MV-4-11 (cell line): ENCODE data around the gene KLHL35.
"Not testable (repeated sequence)": the region's sequence is repeated elsewhere in the genome, so short reads cannot be mapped to it uniquely, and the experiment has no call there.

Source experiments
- DNase-seq: peaks from one replicate; lab custom pipeline; 2025; lab: John Stamatoyannopoulos, UW

Gene KLHL35

DNA sequence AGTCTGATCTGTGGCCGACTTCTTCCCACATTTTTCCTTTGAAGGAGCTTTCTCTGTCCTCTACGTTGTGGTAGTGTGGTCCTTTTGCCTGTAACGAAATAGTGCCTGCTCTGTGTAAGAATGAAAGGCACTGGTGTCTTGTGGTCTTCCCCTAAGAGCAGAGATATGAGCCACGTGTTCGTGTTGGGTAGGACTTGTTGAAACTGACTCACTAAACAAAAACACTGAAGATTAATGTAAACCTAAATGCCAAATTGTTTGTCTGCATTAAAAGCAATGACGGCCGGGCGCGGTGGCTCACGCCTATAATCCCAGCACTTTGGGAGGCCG lies 43.8 kb downstream of the KLHL35 start:
- no peak for DNase-seq

GRCh38 chr11:75388386-75389275 lies 44.4 kb downstream of the KLHL35 start:
- peak; percentile 80 for DNase-seq

GRCh38 chr11:75387736-75388294 lies 45.2 kb downstream of the KLHL35 start:
- no peak for DNase-seq

GRCh38 chr11:75386942-75387630 lies 45.9 kb downstream of the KLHL35 start:
- no peak for DNase-seq

DNA sequence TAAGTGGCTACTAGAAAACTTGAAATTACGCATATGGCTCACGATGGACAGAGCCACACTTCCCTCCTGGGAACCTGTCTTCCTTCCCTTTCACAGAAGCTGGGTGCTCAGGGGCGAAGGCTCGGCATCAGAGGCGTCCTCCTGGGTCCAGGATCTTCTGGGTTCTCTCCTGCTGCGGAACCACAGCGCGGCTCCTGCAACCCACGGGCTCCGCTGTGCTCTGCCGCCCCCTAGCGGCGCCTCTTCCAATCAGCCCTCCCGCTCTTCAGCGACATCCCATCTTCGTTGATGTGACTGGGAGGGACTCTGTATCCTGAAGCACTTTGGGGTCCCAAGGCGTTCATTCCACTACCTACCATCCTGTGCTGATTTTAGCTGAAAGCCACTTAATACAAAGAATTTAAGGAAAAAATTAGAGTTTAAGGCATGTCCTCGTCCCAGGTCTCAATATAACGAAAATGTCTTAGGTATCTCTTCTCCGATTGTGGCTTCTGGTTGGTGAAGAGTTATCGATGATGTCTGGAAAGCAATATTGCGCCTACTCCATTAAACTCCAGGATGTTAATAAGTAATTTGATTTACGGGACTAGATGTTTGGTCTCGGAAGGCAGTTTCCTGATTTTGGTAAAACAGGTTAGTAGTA lies 48.4 kb downstream of the KLHL35 start:
- peak; percentile 48 for DNase-seq

DNA sequence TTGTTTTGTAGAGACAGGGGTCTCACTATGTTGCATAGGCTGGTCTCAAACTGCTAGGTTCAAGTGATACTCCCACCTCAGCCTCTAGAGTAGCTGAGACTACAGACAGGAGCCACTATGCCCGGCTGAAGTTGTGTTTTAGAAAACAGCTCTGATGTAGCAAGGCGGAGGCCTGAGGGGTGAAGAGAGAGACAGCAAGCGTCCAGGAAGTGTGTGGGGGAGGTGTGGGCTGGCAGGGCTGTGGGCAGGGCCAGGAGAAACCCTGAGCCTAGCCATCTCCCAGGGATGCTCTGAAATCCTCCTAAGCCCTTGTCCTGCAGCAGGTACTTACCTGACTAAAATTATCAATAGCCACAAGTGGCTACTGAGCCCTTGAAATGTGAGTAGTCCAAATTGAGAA lies 49.8 kb downstream of the KLHL35 start:
- DNase-seq, result peak; percentile 20

- DNase-seq, result peak; percentile 67
These were observed 52.1 kb downstream of the KLHL35 start for GRCh38 chr11:75380716-75381420.

GRCh38 chr11:75380245-75380644 lies 52.8 kb downstream of the KLHL35 start:
- DNase-seq, result no peak

- DNase-seq, result not testable (repeated sequence)
These were observed 54.2 kb downstream of the KLHL35 start for GRCh38 chr11:75378776-75379175.

DNA sequence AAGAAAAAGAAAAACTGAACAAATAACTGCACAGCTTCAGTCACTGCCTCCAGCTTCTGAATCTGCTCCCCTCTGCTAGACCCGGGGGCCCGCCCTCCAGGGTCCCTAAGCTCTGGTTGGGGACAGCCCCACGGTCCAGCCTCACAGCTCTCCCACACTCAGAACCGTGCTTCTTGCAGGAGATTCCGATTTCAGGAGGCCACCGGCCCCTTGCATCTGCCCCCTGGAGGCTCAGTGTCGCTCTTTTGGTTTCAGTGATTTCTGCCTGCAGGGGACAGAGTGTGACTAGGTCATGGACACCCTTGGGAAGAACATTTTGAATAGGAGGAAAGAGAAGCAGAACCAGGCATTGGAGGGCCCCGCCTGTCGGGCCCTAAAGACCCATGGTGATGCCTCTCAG lies 56.8 kb downstream of the KLHL35 start:
- peak; percentile 15 for DNase-seq

DNA sequence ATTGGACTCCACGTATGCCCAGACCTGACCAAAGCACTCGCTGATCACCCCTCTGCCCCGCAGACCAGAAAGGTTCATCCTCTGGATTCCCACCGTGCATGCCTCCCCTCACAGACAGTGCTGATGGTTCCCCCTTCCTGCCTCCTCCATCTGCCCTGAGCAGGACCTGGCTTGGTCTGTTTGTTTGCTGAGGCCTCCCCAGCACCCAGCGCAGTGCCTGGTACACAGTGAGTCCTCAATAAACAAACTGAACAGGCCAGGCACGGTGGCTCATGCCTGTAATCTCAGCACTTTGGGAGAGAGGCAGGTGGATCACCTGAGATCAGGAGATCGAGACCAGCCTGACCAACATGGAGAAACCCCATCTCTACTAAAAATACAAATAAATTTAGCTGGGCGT lies 57.4 kb downstream of the KLHL35 start:
- no peak for DNase-seq

GRCh38 chr11:75374646-75375045 lies 58.4 kb downstream of the KLHL35 start:
- DNase-seq, result no peak

DNA sequence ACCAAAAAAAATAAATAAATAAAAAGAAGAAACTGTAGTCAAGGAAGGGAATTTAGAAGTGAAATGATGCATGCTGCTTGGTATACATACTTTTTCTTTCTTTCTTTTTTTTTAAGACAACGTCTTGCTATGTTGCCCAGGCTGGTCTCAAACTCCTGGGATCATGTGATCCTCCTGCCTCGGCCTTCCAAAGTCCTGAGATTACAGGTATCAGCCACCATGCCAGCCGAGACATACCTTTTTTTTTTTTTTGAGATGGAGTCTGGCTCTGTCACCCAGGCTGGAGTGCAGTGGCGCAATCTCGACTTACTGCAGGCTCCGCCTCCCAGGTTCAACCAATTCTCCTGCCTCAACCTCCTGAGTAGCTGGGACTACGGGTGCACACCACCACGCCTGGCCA lies 59.8 kb downstream of the KLHL35 start:
- DNase-seq, result no peak
